ENCODE results near the gene ZNF471.

ZNF471 gene

DNA sequence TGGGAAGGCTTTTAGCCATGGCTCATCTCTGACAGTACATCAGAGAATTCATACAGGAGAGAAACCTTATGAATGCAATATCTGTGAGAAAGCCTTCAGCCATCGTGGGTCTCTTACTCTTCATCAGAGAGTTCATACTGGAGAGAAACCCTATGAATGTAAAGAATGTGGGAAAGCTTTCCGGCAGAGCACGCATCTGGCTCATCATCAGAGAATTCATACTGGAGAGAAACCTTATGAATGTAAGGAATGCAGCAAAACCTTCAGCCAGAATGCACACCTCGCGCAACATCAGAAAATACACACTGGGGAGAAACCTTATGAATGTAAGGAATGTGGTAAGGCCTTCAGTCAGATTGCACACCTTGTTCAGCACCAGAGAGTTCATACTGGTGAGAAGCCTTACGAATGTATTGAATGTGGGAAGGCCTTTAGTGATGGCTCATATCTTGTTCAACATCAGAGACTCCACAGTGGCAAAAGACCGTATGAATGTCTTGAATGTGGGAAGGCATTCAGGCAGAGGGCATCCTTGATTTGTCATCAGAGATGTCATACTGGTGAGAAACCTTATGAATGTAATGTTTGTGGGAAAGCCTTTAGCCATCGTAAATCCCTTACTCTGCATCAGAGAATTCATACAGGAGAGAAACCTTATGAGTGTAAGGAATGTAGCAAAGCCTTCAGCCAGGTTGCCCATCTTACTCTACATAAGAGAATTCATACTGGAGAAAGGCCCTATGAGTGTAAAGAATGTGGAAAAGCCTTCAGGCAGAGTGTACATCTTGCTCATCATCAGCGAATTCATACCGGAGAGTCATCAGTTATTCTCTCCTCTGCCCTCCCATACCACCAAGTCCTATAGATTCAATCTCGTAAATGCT, 70.3 kb downstream of the ZNF471 start:
- DNase-seq = no peak

Data from hematopoietic multipotent progenitor cell treated with erythropoietin and hydrocortisone succinate and interleukin-3 and kit ligand, for 6 days (in vitro differentiated cells).